ENCODE results near the gene DERL3. TPM values are rescaled to one million over a fixed set of nuclear protein-coding genes. Genes with fewer than 3 reads are reported as not detected.

The DERL3 gene
- total RNA-seq, 4 donors from 2014 or later, result 1.7 TPM; not detected in 3

GRCh38 chr22:23804781-23805291 lies 34.0 kb downstream of the DERL3 start:
- Histone ChIP-seq H3K27ac (no peak overlapping the region), H3K27me3 (no peaks in the 10 kb centered on the region), H3K4me3 (no peak overlapping the region), H3K36me3 (peaks cover 0 to 100% of the 10 kb centered on the region in 2 donors), H3K4me1 (no peaks in the 10 kb centered on the region), H3K9me3 (no peaks in the 10 kb centered on the region)
- TF ChIP-seq, protein P1, sequence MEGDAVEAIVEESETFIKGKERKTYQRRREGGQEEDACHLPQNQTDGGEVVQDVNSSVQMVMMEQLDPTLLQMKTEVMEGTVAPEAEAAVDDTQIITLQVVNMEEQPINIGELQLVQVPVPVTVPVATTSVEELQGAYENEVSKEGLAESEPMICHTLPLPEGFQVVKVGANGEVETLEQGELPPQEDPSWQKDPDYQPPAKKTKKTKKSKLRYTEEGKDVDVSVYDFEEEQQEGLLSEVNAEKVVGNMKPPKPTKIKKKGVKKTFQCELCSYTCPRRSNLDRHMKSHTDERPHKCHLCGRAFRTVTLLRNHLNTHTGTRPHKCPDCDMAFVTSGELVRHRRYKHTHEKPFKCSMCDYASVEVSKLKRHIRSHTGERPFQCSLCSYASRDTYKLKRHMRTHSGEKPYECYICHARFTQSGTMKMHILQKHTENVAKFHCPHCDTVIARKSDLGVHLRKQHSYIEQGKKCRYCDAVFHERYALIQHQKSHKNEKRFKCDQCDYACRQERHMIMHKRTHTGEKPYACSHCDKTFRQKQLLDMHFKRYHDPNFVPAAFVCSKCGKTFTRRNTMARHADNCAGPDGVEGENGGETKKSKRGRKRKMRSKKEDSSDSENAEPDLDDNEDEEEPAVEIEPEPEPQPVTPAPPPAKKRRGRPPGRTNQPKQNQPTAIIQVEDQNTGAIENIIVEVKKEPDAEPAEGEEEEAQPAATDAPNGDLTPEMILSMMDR (IDR thresholded peaks at IDR 0.05), result no peak
- TF ChIP-seq POLR2A (IDR thresholded peaks at IDR 0.05), result no peak
- no peak for TF ChIP-seq EP300 (IDR thresholded peaks at IDR 0.05)
- no peak for TF ChIP-seq POLR2AphosphoS5 (IDR thresholded peaks at IDR 0.05)
- 70 to 93% methylated on average over 3 to 7 of the region's 12 CpGs for WGBS, 2 donors (ENCODE audit: low coverage in 1 of 2)
- no peak for ATAC-seq

- TF ChIP-seq, protein P1 (IDR thresholded peaks at IDR 0.05), result no peak
- TF ChIP-seq EP300 (IDR thresholded peaks at IDR 0.05) (no peak), POLR2A (IDR thresholded peaks at IDR 0.05) (no peak), POLR2AphosphoS5 (IDR thresholded peaks at IDR 0.05) (no peak)
- no peaks in the 10 kb centered on the region for H3K4me1 ChIP-seq
- no peak overlapping the region for H3K27ac ChIP-seq
- no peak overlapping the region for H3K4me3 ChIP-seq
- ATAC-seq, result no peak
- H3K9me3 ChIP-seq, result no peaks in the 10 kb centered on the region
- peaks cover 0 to 98% of the 10 kb centered on the region in 2 donors for H3K36me3 ChIP-seq
- no peaks in the 10 kb centered on the region for H3K27me3 ChIP-seq
- 42 to 82% methylated on average over 2 to 9 of the region's 21 CpGs for WGBS, 2 donors (ENCODE audit: low coverage in 1 of 2)
Observed at GRCh38 chr22:23803001-23803819, 35.6 kb downstream of the DERL3 start.

DNA sequence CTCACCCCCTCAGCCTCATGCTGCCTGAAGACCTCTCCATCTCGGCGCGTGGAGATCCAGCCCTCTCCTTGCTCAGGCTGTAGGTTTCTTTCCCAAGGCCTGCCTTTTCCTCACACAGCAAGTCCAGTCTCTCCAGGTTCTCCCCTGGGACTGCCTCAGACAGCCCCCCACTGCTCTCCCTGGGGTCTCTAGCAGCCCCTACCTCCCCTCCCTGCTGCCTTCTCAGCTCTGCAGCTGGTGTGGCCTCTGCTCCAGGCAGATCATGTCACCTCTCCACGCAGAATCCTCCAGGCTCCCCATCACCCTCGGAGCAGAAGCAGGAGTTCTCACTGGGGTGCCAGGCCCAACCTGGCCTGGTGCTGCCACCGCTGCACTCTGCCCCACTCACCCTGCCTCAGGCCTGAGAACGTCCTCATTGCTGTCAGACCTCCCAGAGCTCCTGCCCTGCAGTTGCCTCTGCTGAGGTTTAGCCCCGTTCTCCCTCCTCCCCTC lies 36.9 kb downstream of the DERL3 start:
- TF ChIP-seq POLR2AphosphoS5 (IDR thresholded peaks at IDR 0.05) (no peak), EP300 (IDR thresholded peaks at IDR 0.05) (no peak)
- Histone ChIP-seq H3K9me3 (no peaks in the 10 kb centered on the region), H3K27ac (no peak overlapping the region), H3K4me1 (no peaks in the 10 kb centered on the region), H3K27me3 (no peaks in the 10 kb centered on the region), H3K36me3 (peaks cover 0 to 92% of the 10 kb centered on the region in 2 donors), H3K4me3 (no peak overlapping the region)
- WGBS, 2 donors (ENCODE audit: low coverage in 1 of 2), result 86 to 96% methylated on average over 2 to 7 of the region's 8 CpGs
- no peak for ATAC-seq

- H3K27me3 ChIP-seq, result no peaks in the 10 kb centered on the region
- H3K27ac ChIP-seq, result no peak overlapping the region
- H3K36me3 ChIP-seq, result peaks cover 0 to 92% of the 10 kb centered on the region in 2 donors
- no peak overlapping the region for H3K4me3 ChIP-seq
- ATAC-seq, result no peak
- WGBS, 2 donors (ENCODE audit: low coverage in 1 of 2), result 75 to 80% methylated on average over 8 to 10 of the region's 11 CpGs
- no peaks in the 10 kb centered on the region for H3K9me3 ChIP-seq
- TF ChIP-seq POLR2A (IDR thresholded peaks at IDR 0.05) (no peak), POLR2AphosphoS5 (IDR thresholded peaks at IDR 0.05) (no peak), EP300 (IDR thresholded peaks at IDR 0.05) (no peak)
- TF ChIP-seq, protein P1 (IDR thresholded peaks at IDR 0.05), result no peak
- H3K4me1 ChIP-seq, result no peaks in the 10 kb centered on the region
Observed at GRCh38 chr22:23801238-23801821, 37.5 kb downstream of the DERL3 start.

Measured in gastroesophageal sphincter (tissue), 4 donors.